Stimulated activated CD8-positive, alpha-beta memory T cell treated with anti-CD3 and anti-CD28 coated beads, Interleukin-7, amount 100 ng/mL, for 4 hours (primary cell): ENCODE results near the gene E2F7.

Source experiments
- DNase-seq, 2 donors: peaks; one replicate each; pipeline ENCODE4 v3.0.0-alpha.2; 2020; ENCODE audit warnings: low read depth in 2 of 2

E2F7 gene

DNA sequence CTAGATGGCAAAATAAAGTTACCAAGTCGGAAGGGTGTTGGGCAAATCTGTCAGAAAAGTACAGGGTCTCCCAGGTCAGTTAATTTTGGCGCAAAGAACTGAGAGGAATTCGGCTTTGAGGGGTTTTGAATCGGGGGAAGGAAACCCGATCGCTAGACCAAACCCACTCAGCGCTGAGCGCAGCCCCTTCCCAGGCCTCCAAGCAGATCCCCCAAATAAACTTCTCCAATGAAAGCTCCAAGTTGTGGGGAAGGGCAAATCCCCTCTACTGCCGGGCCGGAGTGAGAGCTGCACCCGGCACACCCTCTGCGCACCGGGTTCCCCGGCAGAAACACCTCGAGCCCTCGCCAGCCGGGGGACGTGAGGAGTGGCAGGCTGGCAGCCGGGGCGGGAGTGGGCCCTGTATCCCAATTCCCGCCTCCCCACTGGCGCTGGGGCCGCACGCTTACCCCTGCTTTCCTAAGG, 441 bp downstream of the E2F7 start:
- no peak for DNase-seq

DNA sequence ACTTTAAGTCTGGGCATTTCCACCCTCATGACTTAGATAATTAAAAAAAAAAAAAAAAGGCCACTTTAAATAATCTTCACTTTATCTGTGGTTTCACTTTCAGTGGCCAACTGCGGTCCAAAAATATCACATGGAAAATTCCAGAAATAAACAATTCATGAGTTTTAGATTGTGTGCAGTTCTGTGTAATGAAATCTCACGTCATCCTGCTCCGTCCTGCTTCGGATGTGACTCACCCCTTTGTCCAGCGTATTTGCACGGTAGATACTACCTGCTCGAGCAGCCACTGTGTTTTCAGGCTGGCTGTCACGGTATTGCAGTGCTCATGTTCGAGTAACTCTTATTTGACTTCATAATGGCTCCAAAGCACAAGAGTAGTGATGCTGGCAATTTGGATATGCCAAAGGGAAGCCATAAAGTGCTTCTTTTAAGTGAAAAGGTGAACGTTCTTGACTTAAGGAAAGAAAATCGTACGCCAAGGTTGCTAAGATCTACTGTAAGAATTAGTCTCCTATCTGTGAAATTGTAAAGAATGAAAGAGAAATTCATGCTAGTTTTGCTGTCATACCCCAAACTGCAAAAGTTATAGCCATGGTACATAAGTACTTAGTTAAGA, 2.4 kb downstream of the E2F7 start:
- no peak for DNase-seq

DNA sequence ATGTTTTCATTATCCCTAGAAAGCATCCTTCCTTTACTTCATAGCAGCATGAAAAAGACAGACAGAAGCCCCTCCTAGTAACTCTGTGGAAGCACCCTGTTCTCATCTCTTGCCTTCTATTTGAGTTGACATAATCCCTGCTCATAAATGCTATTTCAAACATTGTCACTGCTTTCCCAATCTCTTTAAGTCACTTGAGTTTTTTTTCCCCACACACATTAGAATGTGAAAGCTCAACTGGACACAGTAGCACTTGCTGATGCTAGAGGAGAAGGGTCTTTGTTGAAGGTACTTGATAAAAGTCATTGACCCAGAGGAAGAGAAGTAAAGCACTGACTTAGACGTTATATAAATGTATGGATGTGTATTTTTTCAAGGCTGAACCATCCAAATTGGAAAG, 3.0 kb downstream of the E2F7 start:
- DNase-seq = no peak

DNA sequence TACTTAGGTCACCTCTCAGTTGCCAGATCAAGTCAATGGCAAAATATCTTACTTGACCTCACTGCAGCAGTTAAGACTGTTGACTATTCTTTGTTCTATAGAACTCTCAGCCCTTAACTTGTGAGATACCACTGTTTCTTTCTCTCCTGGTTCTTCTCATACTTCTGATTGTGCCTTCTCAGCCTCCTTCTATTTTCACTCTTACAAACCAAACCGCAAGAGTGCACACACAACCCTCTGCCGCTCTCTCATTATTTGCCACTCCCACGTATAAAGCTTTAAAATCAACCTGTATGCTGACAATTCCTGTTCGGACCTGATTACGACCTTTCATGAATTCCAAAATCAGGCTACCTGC, 4.5 kb downstream of the E2F7 start:
- DNase-seq = no peak

DNA sequence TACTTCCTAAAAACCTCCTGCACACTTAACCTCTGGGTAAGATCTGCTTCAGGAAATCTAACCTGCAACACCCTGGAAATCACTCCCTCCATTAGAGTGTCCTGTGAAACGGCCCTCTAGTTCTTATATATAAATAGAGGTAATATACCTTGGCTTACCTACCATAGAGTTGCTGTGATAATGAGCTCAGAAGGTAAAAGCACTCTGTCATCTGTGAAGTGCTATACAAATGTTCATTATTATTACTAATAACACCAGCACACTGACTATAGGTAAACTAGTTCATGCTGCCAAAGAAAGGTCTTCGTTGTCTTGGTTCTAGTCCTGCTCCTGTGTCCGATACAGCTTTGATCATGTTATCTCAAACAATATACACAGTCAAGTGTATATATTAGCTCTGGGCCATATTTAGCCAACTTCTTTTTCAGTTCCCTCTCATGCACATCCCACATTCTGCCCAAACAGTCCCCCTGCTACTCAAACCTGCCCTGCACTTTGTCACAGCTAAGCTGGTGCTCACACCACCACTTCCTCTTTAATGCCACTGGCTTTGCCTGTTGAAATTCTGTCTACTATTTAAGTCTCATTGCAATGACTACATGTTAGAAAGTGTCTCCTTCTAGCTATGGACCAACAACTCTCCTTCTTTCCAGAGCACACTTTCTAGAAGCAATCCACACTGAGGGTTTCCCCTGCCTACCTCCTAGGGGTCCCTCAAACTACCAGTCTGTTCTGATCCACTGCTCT, 5.1 kb downstream of the E2F7 start:
- no peak for DNase-seq

DNA sequence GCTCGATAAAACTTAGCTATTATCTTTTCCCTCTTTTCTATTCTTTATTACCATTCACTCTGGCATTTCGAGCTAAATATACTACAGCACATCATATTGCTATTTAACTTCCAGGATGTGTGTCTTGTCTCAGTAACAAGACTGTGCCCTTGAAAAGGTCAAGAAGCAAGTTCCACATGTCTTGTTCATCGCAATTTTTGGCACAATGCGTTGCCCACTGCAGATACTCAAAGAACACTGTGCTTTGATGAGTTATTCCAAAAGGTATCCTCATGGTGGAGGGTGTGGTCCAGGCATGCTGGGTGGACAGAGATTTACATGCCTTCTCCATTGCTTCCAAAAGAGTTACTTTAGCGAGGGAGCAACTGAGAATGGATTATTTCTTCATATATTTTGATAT, 6.6 kb downstream of the E2F7 start:
- no peak for DNase-seq

DNA sequence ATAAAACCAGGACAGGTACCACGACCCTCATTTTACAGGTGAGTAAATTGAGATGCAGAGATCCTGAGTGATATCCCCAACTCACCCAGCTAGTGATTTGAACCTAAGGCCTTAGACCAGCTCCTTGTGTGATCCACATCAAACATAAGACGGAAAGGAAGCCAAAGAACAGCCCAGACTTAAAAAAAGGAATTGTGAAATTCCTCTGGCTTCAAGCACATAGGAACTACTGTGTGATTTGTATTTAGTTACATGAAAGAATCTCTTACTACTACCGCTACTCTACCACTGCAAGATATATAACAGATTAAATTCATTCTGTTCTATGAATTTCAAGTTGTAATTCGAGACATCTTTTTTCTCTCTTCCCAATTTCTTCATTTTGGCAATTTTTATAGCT, 10.5 kb downstream of the E2F7 start:
- DNase-seq = no peak

DNA sequence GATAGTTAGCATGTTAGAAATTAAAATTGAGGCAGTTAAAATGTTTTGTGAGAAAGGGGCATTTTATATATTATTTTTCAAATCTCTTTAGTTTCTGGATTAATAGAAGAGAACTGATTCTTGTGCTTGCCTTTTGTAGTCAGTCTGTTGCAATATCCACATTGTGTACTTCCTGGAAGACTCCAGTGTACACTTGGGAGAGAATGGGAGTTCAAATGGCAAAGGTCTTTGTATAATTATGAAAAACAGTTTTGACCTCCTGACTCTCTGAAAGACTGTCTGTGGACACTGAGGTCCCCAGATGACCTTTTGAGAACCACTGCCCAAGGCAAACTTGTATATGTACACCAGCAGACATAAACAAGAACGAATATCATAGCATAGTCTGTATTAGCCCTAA, 12.1 kb downstream of the E2F7 start:
- no peak for DNase-seq

DNA sequence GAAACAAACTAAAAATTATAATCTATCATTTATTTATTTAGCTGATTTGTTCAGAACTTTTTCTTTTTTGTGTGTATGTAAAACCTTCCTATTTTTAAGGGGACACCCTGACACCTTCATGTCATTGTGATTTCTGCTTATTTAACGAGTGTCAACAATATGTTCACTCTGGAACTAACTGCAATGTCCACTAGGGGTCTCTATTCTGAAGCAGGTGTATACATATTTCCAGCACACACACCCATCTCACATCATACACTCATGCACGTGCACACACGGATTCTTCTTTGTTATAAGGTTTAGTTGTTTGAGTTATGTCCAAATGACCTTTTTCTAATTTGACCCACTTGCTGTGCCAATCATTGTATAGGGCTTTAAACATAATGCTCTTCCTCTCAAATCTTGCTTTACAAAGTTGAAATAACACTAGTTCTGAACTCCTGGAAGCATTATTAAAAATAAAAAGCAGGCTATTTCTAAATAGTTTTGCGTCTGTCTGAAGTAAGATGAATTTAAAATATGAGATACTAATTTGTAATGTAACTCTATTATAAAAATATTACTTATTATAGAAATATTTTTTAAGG, 15.5 kb downstream of the E2F7 start:
- DNase-seq = no peak

DNA sequence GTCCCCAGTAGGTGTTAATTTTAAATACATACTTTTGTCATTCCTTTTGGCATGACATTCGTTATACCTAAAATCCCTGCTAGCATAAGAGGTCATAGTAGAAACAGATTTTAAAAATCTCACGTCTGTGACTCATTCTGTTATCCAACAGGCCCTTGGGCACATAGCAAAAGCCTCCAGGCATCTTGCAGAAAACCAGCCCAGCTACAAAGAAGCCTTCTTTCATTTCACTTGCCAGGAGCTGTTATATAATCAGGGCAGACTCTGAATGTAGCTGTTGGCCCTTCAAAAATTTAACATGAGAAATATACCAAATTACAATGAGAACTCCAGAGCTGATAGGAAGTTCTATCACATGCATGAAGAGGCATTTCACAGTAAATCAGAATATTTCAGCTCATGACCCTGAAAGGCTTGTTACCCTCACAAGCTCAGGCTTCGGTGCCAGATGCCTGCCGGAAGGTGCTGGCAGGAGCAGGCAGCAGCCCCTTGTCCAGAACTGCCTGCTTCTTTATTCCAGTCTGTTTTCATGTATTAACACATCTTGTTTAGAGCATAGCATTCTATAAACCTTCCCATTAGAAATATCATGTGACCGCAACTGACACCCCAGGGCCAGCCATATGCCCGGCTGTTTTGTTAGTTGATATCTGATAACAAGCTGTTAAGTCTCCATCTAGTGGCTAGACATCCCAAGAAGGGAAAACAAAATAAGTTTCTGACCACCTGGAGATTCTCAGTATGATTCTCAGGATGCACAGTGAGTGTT, 17.8 kb downstream of the E2F7 start:
- no peak for DNase-seq

DNA sequence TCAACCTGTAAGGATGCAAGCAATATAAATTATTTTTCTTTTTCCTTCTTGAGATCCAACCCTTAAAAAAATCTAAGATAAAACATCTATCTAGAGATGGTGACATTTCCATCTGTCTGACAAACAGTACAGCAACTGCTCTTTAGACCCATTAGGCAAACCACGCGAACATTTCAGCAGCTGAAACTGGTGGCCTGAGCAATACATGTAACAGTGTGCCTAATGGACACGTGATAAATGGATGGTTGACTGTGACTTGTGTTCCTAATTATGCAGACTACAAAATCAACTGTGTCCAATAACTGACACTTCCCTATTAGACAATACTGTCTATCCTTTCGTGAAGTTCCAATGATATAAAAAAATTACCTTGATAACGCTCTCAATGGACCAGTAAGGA, 18.9 kb downstream of the E2F7 start:
- no peak for DNase-seq

DNA sequence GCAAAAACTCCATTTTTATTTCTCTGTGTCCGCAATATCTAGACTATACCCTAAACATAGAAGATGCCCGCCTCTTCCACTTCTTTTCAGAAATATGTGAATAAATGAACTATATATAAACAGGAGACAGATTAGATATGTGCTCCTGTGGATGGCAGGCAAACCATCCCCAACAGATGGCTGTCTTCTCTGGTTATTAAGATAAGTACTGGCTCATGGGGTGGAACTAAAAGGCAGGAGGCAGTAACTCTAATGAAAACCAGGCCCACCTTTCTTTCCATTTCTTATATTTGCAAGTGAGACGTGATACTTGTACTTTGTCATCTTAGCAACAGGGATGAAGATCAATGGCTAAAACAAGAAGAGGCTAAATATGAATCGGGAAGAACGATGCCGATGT, 20.2 kb downstream of the E2F7 start:
- DNase-seq = no peak

DNA sequence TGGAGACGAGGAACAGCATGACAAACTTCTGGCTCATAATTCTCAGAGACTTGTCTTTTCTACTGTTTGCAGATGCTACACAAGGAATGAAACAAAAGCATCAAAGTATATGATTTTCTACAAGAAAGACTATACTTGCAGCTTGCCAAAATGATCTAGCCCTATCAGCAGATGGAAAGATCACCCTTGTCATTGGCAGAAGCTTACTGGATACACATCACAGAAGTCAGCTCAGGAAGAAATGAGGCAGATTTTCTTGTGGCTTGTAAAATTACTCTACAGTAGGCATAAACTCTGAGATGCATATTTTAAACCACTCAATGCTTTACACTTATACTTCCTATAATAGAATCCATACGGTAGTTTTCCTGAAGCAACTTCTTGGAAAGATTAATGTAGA, 20.6 kb downstream of the E2F7 start:
- no peak for DNase-seq

DNA sequence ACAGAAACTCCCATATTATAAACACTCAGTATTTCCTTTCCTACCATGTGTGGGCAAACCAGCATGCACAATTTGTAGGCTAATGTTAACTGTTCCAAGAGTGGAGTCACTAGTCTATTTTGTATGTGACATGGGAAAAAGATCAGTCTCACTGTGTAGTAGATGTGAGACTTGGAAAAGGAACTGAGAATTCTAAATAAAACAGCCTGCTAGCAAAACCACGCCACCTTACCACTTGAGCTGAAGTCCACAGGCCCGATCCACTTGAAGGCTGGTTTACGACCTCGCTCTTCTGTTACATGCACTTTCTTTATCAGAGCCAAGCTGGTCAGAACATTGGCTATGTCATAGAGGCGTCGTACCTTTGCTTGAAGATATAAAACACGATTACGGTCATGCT, 22.5 kb downstream of the E2F7 start:
- DNase-seq = no peak

DNA sequence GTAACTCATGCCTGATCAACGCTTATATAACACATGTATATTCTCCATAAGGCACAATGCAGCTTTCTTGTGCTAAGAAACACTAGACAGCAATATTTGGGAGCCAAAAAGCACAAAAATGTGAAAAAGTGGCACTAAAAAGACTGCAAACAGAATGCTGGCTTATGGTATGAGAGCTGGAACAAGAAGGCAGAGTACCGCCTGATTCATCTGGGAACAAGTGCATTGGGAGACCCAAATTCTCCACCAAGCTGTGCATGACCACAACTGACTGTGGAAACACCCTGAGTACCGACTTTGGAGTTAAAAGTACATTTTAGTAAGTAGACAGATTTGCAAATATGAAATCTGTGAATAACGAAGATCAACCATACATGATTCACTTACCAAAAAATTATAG, 25.1 kb downstream of the E2F7 start:
- no peak for DNase-seq

DNA sequence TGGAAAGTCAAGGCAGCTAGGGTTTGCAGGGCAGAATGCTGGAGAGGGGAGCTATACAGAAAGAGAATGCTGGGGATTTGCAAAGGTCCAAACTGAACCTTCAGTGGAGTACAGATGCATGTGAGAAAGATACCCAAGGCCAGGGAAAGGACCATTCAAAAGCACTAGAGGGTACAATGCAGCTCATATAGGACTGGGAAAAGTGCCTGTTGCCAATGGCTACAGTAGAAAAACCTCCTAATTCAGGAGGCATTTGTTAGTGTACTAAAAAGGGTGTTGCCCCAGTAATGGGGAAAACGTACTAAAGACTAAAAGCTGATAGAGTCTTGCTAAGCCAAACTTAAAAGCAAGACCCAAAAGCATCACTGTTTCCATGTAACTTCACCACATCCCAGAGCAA, 30.1 kb downstream of the E2F7 start:
- no peak for DNase-seq

DNA sequence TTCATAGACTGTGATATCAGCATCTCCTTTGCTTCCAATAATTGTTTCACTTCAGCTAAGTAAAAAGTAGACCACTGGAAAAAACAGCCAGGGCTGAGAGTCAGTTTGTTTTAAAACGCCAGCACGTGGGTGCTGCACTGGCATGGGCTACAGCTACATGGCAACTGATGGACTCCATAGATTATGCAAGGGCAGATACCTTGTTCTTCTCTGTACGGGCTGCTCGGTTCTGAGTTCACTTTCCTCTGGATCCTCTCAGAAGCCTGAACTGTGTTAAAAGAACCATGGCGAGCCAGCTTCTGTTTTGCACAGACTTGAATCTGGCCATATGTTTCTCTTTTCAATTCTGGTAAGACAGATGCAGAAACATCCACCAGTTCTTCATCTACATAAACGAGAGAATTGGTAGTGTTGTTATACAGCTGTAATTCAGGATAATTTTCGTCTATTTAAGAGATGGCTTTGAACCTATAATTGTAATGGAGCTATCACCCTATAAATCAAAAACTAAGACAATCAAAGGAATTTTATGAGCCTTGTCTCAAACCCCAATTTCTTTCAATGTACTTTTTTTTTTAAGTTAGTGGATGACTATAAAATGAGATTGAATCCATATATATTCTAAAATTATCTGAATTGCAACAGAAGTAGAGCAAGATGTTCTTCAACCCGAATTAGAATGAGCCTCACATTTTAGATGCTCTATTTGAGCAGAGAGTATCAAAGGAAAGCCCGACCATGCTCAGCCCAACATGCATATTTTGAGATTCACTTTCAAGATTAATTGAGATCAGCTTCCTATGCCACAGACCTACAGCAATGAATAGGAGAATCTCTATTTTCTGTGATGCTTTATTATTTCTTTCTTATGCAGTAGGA, 31.5 kb downstream of the E2F7 start:
- DNase-seq = no peak

DNA sequence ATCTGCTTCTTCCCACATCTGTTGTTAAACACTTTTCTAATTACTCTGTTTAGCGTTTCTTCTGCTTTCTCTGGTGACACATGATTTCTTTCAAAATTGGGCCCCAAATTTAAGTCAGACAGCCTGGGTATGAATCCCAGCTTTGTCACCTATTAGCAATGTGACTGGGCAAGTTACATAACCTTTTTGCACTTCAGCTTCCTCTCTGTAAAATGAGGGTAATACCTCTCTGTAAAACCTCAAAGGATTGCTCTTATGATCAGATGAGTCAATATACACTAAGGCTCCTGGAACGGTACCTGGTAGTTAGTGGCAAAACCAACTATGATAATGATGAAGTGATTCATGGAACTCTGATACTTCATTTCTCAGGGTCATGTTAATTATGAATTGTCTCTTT, 33.0 kb downstream of the E2F7 start:
- no peak for DNase-seq

DNA sequence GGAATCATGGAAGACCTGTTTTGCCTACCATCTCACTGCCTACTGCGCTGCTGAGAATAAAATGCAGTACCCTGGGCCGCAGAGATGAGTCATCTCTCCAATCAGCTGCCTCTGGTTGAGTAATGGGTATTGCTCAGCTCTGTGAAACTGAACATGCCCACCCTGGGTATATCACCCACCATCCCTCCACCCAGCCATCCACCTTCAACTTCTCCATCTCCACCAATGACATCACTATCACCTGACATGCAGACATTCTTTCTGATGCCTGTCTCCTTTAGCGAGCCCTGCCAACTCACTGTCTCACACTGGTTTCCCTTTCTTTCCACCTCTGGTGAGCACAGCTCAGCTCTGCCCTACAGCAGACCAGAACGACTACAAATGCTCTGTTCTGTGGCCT, 33.6 kb downstream of the E2F7 start:
- no peak for DNase-seq

DNA sequence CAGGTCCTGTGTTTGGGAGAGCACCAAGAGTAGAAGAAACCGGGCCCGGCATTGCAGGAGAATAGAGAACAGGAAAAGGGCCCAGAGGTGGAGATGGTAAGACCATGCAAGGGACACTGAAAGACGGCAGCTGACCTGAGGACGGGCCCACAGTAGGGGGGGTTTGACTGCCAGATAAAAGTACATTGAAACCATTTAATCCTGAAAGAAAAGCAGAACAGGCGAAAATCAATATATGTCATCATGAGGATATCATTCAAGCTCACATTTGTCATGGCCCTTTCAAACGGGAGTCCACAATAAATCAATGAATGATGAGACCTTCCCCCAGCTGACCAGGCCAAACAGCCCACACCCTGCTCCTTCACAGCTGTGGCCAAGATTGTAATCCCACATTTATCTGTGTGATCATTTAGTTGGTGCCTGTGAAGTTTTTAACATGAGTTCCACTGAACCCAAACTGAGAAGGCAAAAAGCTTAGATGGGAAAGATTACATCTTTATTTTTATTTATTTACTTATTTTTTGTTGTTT, 39.5 kb downstream of the E2F7 start:
- no peak for DNase-seq

DNA sequence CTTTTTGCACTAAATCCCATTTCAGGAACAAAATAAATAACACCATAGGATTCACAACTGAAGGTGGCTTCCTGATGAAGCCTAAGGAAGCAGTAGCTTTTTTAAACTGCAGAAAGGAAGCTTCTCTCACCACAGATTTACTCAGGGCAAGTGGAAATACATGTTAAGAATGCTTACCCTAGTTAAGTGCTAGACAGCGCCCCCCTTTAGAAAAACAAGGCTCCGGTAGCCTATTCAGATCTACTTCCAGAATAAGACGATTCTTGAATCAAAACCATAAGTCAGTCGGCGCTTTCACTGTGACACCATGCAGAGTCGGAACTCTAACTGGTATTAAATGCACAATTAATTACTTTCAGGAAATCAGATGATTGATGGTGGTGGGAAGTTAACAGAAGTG, 41.9 kb downstream of the E2F7 start:
- DNase-seq = no peak

DNA sequence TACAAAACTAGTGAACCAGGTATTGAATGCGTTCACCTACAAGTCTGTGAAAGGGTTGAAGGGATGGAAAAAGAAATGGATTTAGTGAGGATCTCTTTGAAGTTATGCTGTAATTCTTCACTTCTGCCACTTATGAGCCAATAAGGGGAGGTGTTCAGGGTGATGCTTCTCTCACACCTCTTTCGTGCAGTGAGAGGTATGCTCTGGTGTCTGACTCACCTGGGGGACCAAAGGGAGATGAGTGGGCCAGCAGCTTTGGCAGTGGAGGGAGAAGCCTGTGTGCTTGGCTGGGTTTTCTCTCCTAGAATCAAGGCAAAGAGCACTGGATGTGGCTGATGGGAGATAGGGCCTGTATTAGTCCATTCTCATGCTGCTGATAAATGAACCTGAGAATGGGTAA, 45.4 kb downstream of the E2F7 start:
- DNase-seq = no peak
